Endothelial cell of umbilical vein (primary cell): ENCODE data around the gene NOB1.

Experiments used
- CTCF ChIP-seq, 2 donors: IDR thresholded peaks; 1 replicate in 1 of 2; 2 replicates in 1 of 2; pipeline ENCODE4 v1.5.1; 2011; ENCODE audit warnings: low read length in 2 of 2, mild to moderate bottlenecking in 2 of 2, moderate library complexity in 2 of 2, control low read depth in 1 of 2, inconsistent platforms in 1 of 2, low read depth in 1 of 2; ENCODE audit not compliant: insufficient read depth in 1 of 2; ENCODE audit errors: extremely low read depth in 1 of 2
- EZH2 ChIP-seq: IDR thresholded peaks from 2 replicates; pipeline ENCODE4 v1.6.1; 2012; ENCODE audit warnings: borderline replicate concordance, low read depth, mild to moderate bottlenecking, moderate library complexity, low read length, inconsistent platforms; ENCODE audit not compliant: severe bottlenecking

- TF ChIP-seq EZH2, result no peak
- no peak for TF ChIP-seq CTCF (IDR thresholded peaks at IDR 0.05; ENCODE audit: extremely low read depth in 1 of 2, insufficient read depth in 1 of 2, low read depth in 1 of 2, low read length in 2 of 2)
Measured at GRCh38 chr16:69718111-69718764, 36.5 kb downstream of the NOB1 start.
